Measurements from ENCODE around the gene WNT3A. TPM values are rescaled to one million over a fixed set of nuclear protein-coding genes. Genes with fewer than 3 reads are reported as not detected.

The WNT3A gene
- total and polyA plus RNA-seq, 2 donors (not counting 3 experiments of a cell fraction or from before 2014, with no cell fraction given): not detected

GRCh38 chr1:228070851-228071250 lies 64.1 kb downstream of the WNT3A start:
- CTCF ChIA-PET: no interaction called here
- Histone ChIP-seq H3K36me3 (ENCODE audit: control insufficient read depth in 2 of 2, extremely low read depth in 1 of 2, insufficient read depth in 2 of 2, low read length in 2 of 2) (no peaks in the 10 kb centered on the region), H4K20me1 (replicated peaks; ENCODE audit: control insufficient read depth, extremely low read depth, insufficient read depth, low read length) (no peaks in the 10 kb centered on the region), H3K4me3 (replicated peaks in 1 of 3; ENCODE audit: insufficient read depth in 1 of 3, low read depth in 1 of 3, low read length in 3 of 3) (no peak overlapping the region), H3K27me3 (ENCODE audit: control insufficient read depth in 2 of 2, insufficient read depth in 2 of 2, low read length in 2 of 2) (peaks cover under 1 to 7% of the 10 kb centered on the region in 2 experiments), H3K4me2 (ENCODE audit: insufficient read depth, low read length) (no peak overlapping the region), H2AFZ (ENCODE audit: low read depth, low read length) (no peak overlapping the region), H3K9me1 (replicated peaks; ENCODE audit: control insufficient read depth, extremely low read depth, insufficient read depth, low read length) (no peaks in the 10 kb centered on the region), H3K9ac (replicated peaks; ENCODE audit: extremely low read depth, insufficient read depth, low read length) (no peak overlapping the region), H3K79me2 (ENCODE audit: control insufficient read depth, insufficient read depth, low read length) (no peaks in the 10 kb centered on the region), H3K27ac (ENCODE audit: insufficient read depth, low read depth, low read length) (no peak overlapping the region), H3K4me1 (ENCODE audit: control insufficient read depth, extremely low read depth, insufficient read depth, low read length) (no peaks in the 10 kb centered on the region), H3K9me3 (replicated peaks; ENCODE audit: control insufficient read depth, insufficient read depth, low read length) (no peaks in the 10 kb centered on the region)
- DNase-seq (ENCODE audit: low read depth, low spot score): no peak
- BruUV-seq (replicated peaks): no TSS peak
- dilution Hi-C loops (cut with MboI; ENCODE audit: extremely low pct_ligation_motif_present, low sequenced_read_pairs) (no loop called here), intact Hi-C loops (cut with micrococcal nuclease) (loop anchor here (5.0 kb wide), 2 partner anchors 74 to 309 kb away; no protein-coding TSS in a partner anchor)
- TF ChIP-seq POLR2A (IDR thresholded peaks at IDR 0.05; ENCODE audit: low read depth, low read length): no peak
- no peak for TF ChIP-seq GATA2 (IDR thresholded peaks at IDR 0.05; ENCODE audit: insufficient read depth, insufficient read length, low read depth, low read length)
- no peak for TF ChIP-seq CTCF (IDR thresholded peaks at IDR 0.05; ENCODE audit: extremely low read depth in 1 of 2, insufficient read depth in 1 of 2, low read depth in 1 of 2, low read length in 2 of 2)
- TF ChIP-seq FOS (IDR thresholded peaks at IDR 0.05; ENCODE audit: borderline replicate concordance, insufficient read depth, low read length): no peak
- POLR2A ChIA-PET: no interaction called here
- no peak for FAIRE-seq

- TF ChIP-seq FOS (IDR thresholded peaks at IDR 0.05; ENCODE audit: borderline replicate concordance, insufficient read depth, low read length) (no peak), JUN (IDR thresholded peaks at IDR 0.05; ENCODE audit: borderline replicate concordance, insufficient read depth, insufficient read length, low read depth) (no peak), CTCF (IDR thresholded peaks at IDR 0.05; ENCODE audit: extremely low read depth in 1 of 2, insufficient read depth in 1 of 2, low read depth in 1 of 2, low read length in 2 of 2) (no peak), POLR2A (IDR thresholded peaks at IDR 0.05; ENCODE audit: low read depth, low read length) (no peak), GATA2 (IDR thresholded peaks at IDR 0.05; ENCODE audit: insufficient read depth, insufficient read length, low read depth, low read length) (no peak), MYC (IDR thresholded peaks at IDR 0.05; ENCODE audit: low read depth, low read length) (no peak), EZH2 (IDR thresholded peaks at IDR 0.05; ENCODE audit: borderline replicate concordance, low read depth, low read length, severe bottlenecking) (no peak), POLR2AphosphoS5 (IDR thresholded peaks at IDR 0.05; ENCODE audit: insufficient read depth, low read depth, low read length) (no peak), MAX (IDR thresholded peaks at IDR 0.05; ENCODE audit: insufficient read depth, insufficient read length) (no peak)
- Histone ChIP-seq H3K4me1 (ENCODE audit: control insufficient read depth, extremely low read depth, insufficient read depth, low read length) (no peaks in the 10 kb centered on the region), H3K4me2 (ENCODE audit: insufficient read depth, low read length) (no peak overlapping the region), H2AFZ (ENCODE audit: low read depth, low read length) (no peak overlapping the region), H3K27ac (ENCODE audit: insufficient read depth, low read depth, low read length) (no peak overlapping the region), H3K9ac (replicated peaks; ENCODE audit: extremely low read depth, insufficient read depth, low read length) (no peak overlapping the region), H3K4me3 (replicated peaks in 1 of 3; ENCODE audit: insufficient read depth in 1 of 3, low read depth in 1 of 3, low read length in 3 of 3) (no peak overlapping the region), H3K36me3 (ENCODE audit: control insufficient read depth in 2 of 2, extremely low read depth in 1 of 2, insufficient read depth in 2 of 2, low read length in 2 of 2) (no peaks in the 10 kb centered on the region), H4K20me1 (replicated peaks; ENCODE audit: control insufficient read depth, extremely low read depth, insufficient read depth, low read length) (no peaks in the 10 kb centered on the region), H3K9me3 (replicated peaks; ENCODE audit: control insufficient read depth, insufficient read depth, low read length) (no peaks in the 10 kb centered on the region), H3K27me3 (ENCODE audit: control insufficient read depth in 2 of 2, insufficient read depth in 2 of 2, low read length in 2 of 2) (peaks cover 0 to 7% of the 10 kb centered on the region in 2 experiments), H3K79me2 (ENCODE audit: control insufficient read depth, insufficient read depth, low read length) (no peaks in the 10 kb centered on the region), H3K9me1 (replicated peaks; ENCODE audit: control insufficient read depth, extremely low read depth, insufficient read depth, low read length) (no peaks in the 10 kb centered on the region)
- ChIA-PET POLR2A (no interaction called here), CTCF (no interaction called here)
- BruUV-seq (replicated peaks): no TSS peak
- DNase-seq (ENCODE audit: low read depth, low spot score): no peak
- no peak for FAIRE-seq
- intact Hi-C loops (cut with micrococcal nuclease): loop anchor here (5.0 kb wide), 2 partner anchors 75 to 310 kb away; no protein-coding TSS in a partner anchor
- dilution Hi-C loops (cut with MboI; ENCODE audit: extremely low pct_ligation_motif_present, low sequenced_read_pairs): no loop called here
These were observed 65.2 kb downstream of the WNT3A start for GRCh38 chr1:228071839-228072657.

Data from endothelial cell of umbilical vein (primary cell).